ENCODE results near the gene CD70.
"Not testable (repeated sequence)": the region's sequence is repeated elsewhere in the genome, so short reads cannot be mapped to it uniquely, and the experiment has no call there.

The CD70 gene

GRCh38 chr19:6597471-6598253, 6.7 kb upstream of the CD70 start:
- not testable (repeated sequence) for DNase-seq (ENCODE audit: low spot score)

GRCh38 chr19:6596621-6597020, 5.7 kb upstream of the CD70 start:
- no peak for DNase-seq (ENCODE audit: low spot score)

- DNase-seq (ENCODE audit: low spot score): no peak
Observed at GRCh38 chr19:6593651-6594416, 2.9 kb upstream of the CD70 start.

- no peak for DNase-seq (ENCODE audit: low spot score)
Observed at GRCh38 chr19:6590258-6590826, 608 bp downstream of the CD70 start.

GRCh38 chr19:6589711-6590257, 1.2 kb downstream of the CD70 start:
- no peak for DNase-seq (ENCODE audit: low spot score)

- no peak for DNase-seq (ENCODE audit: low spot score)
Observed at GRCh38 chr19:6588508-6589345, 2.2 kb downstream of the CD70 start.

- no peak for DNase-seq (ENCODE audit: low spot score)
Observed at GRCh38 chr19:6587998-6588507, 2.9 kb downstream of the CD70 start.

GRCh38 chr19:6587093-6587820, 3.7 kb downstream of the CD70 start:
- no peak for DNase-seq (ENCODE audit: low spot score)

GRCh38 chr19:6586726-6587092, 4.2 kb downstream of the CD70 start:
- no peak for DNase-seq (ENCODE audit: low spot score)

GRCh38 chr19:6586056-6586455, 4.9 kb downstream of the CD70 start:
- no peak for DNase-seq (ENCODE audit: low spot score)

GRCh38 chr19:6582515-6583484, 8.2 kb downstream of the CD70 start:
- DNase-seq (ENCODE audit: low spot score): not testable (repeated sequence)

GRCh38 chr19:6580313-6580712, 10.6 kb downstream of the CD70 start:
- DNase-seq (ENCODE audit: low spot score): peak; percentile 58

- DNase-seq (ENCODE audit: low spot score): no peak
Observed at GRCh38 chr19:6579450-6580178, 11.3 kb downstream of the CD70 start.

GRCh38 chr19:6577476-6578125, 13.3 kb downstream of the CD70 start:
- no peak for DNase-seq (ENCODE audit: low spot score)

- no peak for DNase-seq (ENCODE audit: low spot score)
Observed at GRCh38 chr19:6576869-6577475, 14.0 kb downstream of the CD70 start.

GRCh38 chr19:6573350-6573749, 17.6 kb downstream of the CD70 start:
- DNase-seq (ENCODE audit: low spot score): no peak

GRCh38 chr19:6572217-6572616, 18.7 kb downstream of the CD70 start:
- no peak for DNase-seq (ENCODE audit: low spot score)

- no peak for DNase-seq (ENCODE audit: low spot score)
Observed at GRCh38 chr19:6571167-6571566, 19.8 kb downstream of the CD70 start.

Measured in AG20443 (cell line).